H9 (cell line): ENCODE data around the gene MAP1S. TPM values are rescaled to one million over a fixed set of nuclear protein-coding genes. Genes with fewer than 3 reads are reported as not detected.

Experiments
- DNase-seq: peaks from one replicate; pipeline ENCODE4 v3.0.0-alpha.2; 2017
- H2AFZ ChIP-seq: one replicate; pipeline ENCODE4 v1.6.1; 2013; ENCODE audit warnings: mild to moderate bottlenecking, low read length, control low read depth, moderate library complexity
- H2AK5ac ChIP-seq: 2 replicates; pipeline ENCODE4 v1.6.1; 2013; ENCODE audit warnings: low read length, control low read depth, mixed read lengths; ENCODE audit not compliant: insufficient read length
- H2BK120ac ChIP-seq: one replicate; pipeline ENCODE4 v1.6.1; 2013; ENCODE audit warnings: low read depth, mild to moderate bottlenecking, low read length, control low read depth, inconsistent platforms; ENCODE audit not compliant: poor library complexity, severe bottlenecking
- H2BK12ac ChIP-seq: 2 replicates; pipeline ENCODE4 v1.6.1; 2013; ENCODE audit warnings: low read length, control low read depth, mixed read lengths, low read depth; ENCODE audit not compliant: insufficient read length
- H2BK15ac ChIP-seq: 2 replicates; pipeline ENCODE4 v1.6.1; 2013; ENCODE audit warnings: low read depth, low read length, control low read depth
- H2BK20ac ChIP-seq: one replicate; pipeline ENCODE4 v1.6.1; 2013; ENCODE audit warnings: low read depth, mild to moderate bottlenecking, low read length, control low read depth, inconsistent platforms; ENCODE audit not compliant: poor library complexity, severe bottlenecking
- H2BK5ac ChIP-seq: 2 replicates; pipeline ENCODE4 v1.6.1; 2013; ENCODE audit warnings: low read length, control low read depth, mixed read lengths; ENCODE audit not compliant: insufficient read length
- H3K14ac ChIP-seq: 2 replicates; pipeline ENCODE4 v1.6.1; 2013; ENCODE audit warnings: low read length, control low read depth; ENCODE audit not compliant: insufficient read depth
- H3K18ac ChIP-seq: 2 replicates; pipeline ENCODE4 v1.6.1; 2013; ENCODE audit warnings: low read depth, mild to moderate bottlenecking, mixed read lengths, low read length, control low read depth; ENCODE audit not compliant: insufficient read length
- H3K23ac ChIP-seq: 2 replicates; pipeline ENCODE4 v1.6.1; 2013; ENCODE audit warnings: low read length, control low read depth, mixed read lengths, low read depth; ENCODE audit not compliant: insufficient read length
- H3K23me2 ChIP-seq: 2 replicates; pipeline ENCODE4 v1.6.1; 2013; ENCODE audit warnings: low read depth, mild to moderate bottlenecking, mixed read lengths, low read length, control low read depth; ENCODE audit not compliant: insufficient read length, poor library complexity, severe bottlenecking
- H3K27ac ChIP-seq: 2 replicates; pipeline ENCODE4 v1.5.1; 2013; ENCODE audit warnings: low read length, control low read depth, mixed read lengths, low read depth; ENCODE audit not compliant: insufficient read length
- H3K27me3 ChIP-seq: 2 replicates; pipeline ENCODE4 v1.6.1; 2013; ENCODE audit warnings: low read length, control low read depth, inconsistent platforms; ENCODE audit not compliant: insufficient read depth
- H3K4ac ChIP-seq: 2 replicates; pipeline ENCODE4 v1.6.1; 2013; ENCODE audit warnings: low read depth, mild to moderate bottlenecking, control low read depth, inconsistent platforms, low read length, moderate library complexity
- H3K4me1 ChIP-seq: 2 replicates; pipeline ENCODE4 v1.6.1; 2013; ENCODE audit warnings: low read length, control low read depth, inconsistent platforms; ENCODE audit not compliant: insufficient read depth
- H3K4me2 ChIP-seq: 2 replicates; pipeline ENCODE4 v1.6.1; 2013; ENCODE audit warnings: low read length, control low read depth, mixed read lengths; ENCODE audit not compliant: insufficient read length, insufficient read depth
- H3K56ac ChIP-seq: 2 replicates; pipeline ENCODE4 v1.6.1; 2013; ENCODE audit warnings: low read depth, mild to moderate bottlenecking, mixed read lengths, low read length, control low read depth; ENCODE audit not compliant: insufficient read length
- H3K79me1 ChIP-seq: 2 replicates; pipeline ENCODE4 v1.6.1; 2013; ENCODE audit warnings: low read depth, mild to moderate bottlenecking, moderate library complexity, low read length, control low read depth, inconsistent platforms; ENCODE audit not compliant: insufficient read depth, poor library complexity, severe bottlenecking
- H3K79me2 ChIP-seq: 2 replicates; pipeline ENCODE4 v1.6.1; 2013; ENCODE audit warnings: low read length, control low read depth, inconsistent platforms; ENCODE audit not compliant: insufficient read depth
- H3K9ac ChIP-seq: 2 replicates; pipeline ENCODE4 v1.6.1; 2013; ENCODE audit warnings: low read length, control low read depth, mixed read lengths; ENCODE audit not compliant: insufficient read length; ENCODE audit errors: extremely low read depth
- H3K9me3 ChIP-seq: one replicate; pipeline ENCODE4 v1.6.1; 2013; ENCODE audit warnings: low read depth, low read length, inconsistent platforms; ENCODE audit not compliant: control insufficient read depth
- H3T11ph ChIP-seq: one replicate; pipeline ENCODE4 v1.6.1; 2013; ENCODE audit warnings: mild to moderate bottlenecking, low read length, control low read depth, inconsistent platforms
- H4K20me1 ChIP-seq: one replicate; pipeline ENCODE4 v1.6.1; 2013; ENCODE audit not compliant: control insufficient read depth, insufficient read length, insufficient read depth
- H4K5ac ChIP-seq: 2 replicates; pipeline ENCODE4 v1.6.1; 2013; ENCODE audit warnings: low read depth, mild to moderate bottlenecking, mixed read lengths, low read length, control low read depth; ENCODE audit not compliant: insufficient read length
- H4K8ac ChIP-seq: replicated peaks from 2 replicates; pipeline ENCODE4 v1.6.1; 2013; ENCODE audit warnings: low read length, control low read depth, mixed read lengths, low read depth; ENCODE audit not compliant: insufficient read length
- H4K91ac ChIP-seq: 2 replicates; pipeline ENCODE4 v1.6.1; 2013; ENCODE audit warnings: low read depth, mild to moderate bottlenecking, moderate library complexity, mixed read lengths, low read length, control low read depth; ENCODE audit not compliant: insufficient read length
- H3K27ac Mint-ChIP-seq, 3 experiments: 2 replicates in 2 of 3; 3 replicates in 1 of 3; pipeline ENCODE4 v1.8.0; 2020 to 2021; ENCODE audit warnings: mixed read lengths in 3 of 3, mild to moderate bottlenecking in 1 of 3, moderate library complexity in 1 of 3
- H3K27me3 Mint-ChIP-seq: 2 replicates; pipeline ENCODE4 v1.8.0; 2021; ENCODE audit warnings: low read depth, mild to moderate bottlenecking, moderate library complexity, mixed read lengths
- H3K36me3 Mint-ChIP-seq, 3 experiments: 2 replicates in 2 of 3; 3 replicates in 1 of 3; pipeline ENCODE4 v1.8.0; 2020 to 2021; ENCODE audit warnings: low read depth in 3 of 3, mixed read lengths in 3 of 3; ENCODE audit not compliant: insufficient read depth in 1 of 3
- H3K4me1 Mint-ChIP-seq, 2 experiments: 2 replicates each; pipeline ENCODE4 v1.8.0; 2020; ENCODE audit warnings: mixed read lengths in 2 of 2
- H3K4me3 Mint-ChIP-seq, 2 experiments: 2 replicates in 1 of 2; 3 replicates in 1 of 2; pipeline ENCODE4 v1.8.0; 2020 to 2021; ENCODE audit warnings: mild to moderate bottlenecking in 2 of 2, mixed read lengths in 2 of 2, moderate library complexity in 1 of 2
- H3K9me3 Mint-ChIP-seq, 2 experiments: 2 replicates in 1 of 2; 3 replicates in 1 of 2; pipeline ENCODE4 v1.8.0; 2020; ENCODE audit warnings: mild to moderate bottlenecking in 2 of 2, mixed read lengths in 2 of 2, moderate library complexity in 1 of 2
- WGBS: extraction: QIAGEN DNeasy Blood & Tissue Kit; methylation state at CpG from one replicate; pipeline ENCODE4 v1.1.7; 2013; ENCODE audit warnings: missing lambda C conversion rate, low lambda C conversion rate, mixed read lengths; ENCODE audit not compliant: insufficient read length; ENCODE audit errors: extremely low coverage; 5-methylcytosine and 5-hydroxymethylcytosine counted together
- total RNA-seq: library from RNA; stranded (reverse); gene quantifications from 2 replicates; pipeline ENCODE4 v1.2.1, GENCODE V29; 2021
- TF ChIP-seq, protein P1 (sequence below): fragments of 200-600 bp; sonication (generic); conservative IDR thresholded peaks from 3 replicates; pipeline ENCODE4 v1.8.0; 2021; ENCODE audit warnings: antibody characterized with exemption, mild to moderate bottlenecking

Gene MAP1S
- total RNA-seq, 1 experiment from 2014 or later = 160 TPM

DNA sequence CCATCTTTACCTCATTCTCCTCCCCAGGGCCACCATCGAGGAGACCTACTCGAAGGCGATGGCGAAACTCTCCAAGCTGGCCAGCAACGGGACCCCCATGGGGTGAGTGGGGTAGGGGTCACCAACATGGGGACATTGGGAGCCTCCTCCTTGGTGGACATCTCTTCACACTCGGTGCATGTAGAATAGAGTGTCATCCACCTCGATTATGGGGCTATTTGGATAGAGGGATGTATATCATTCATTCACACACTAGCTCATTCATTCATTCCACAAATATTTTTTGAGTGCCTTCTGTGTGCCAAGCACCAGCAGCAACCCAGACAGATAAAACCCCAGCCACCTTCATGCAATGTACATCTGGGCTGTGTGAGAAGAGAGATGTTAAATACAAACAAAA is 45.1 kb downstream of the MAP1S start:
- Histone ChIP-seq H2AK5ac (no peak overlapping the region), H4K91ac (no peak overlapping the region), H3K79me2 (no peaks in the 10 kb centered on the region), H4K20me1 (no peaks in the 10 kb centered on the region), H3K18ac (no peak overlapping the region), H4K5ac (no peak overlapping the region), H3K9ac (no peak overlapping the region), H3K56ac (no peak overlapping the region), H2BK12ac (no peak overlapping the region), H3K23ac (no peak overlapping the region), H3K79me1 (no peaks in the 10 kb centered on the region), H2BK120ac (no peak overlapping the region), H3K27ac (no peak overlapping the region), H3K14ac (no peak overlapping the region), H2AFZ (no peak overlapping the region), H3K4me1 (no peaks in the 10 kb centered on the region), H2BK5ac (no peak overlapping the region), H3K9me3 (no peaks in the 10 kb centered on the region), H3K4ac (no peak overlapping the region), H3T11ph (no peak overlapping the region), H2BK15ac (no peak overlapping the region), H3K4me2 (no peak overlapping the region), H3K27me3 (no peaks in the 10 kb centered on the region), H2BK20ac (no peak overlapping the region), H4K8ac (no peak overlapping the region), H3K23me2 (no peaks in the 10 kb centered on the region)
- no CpG with 5 or more reads among the region's 7 CpGs for WGBS
- Mint-ChIP-seq H3K4me1 (peaks cover 5 to 13% of the 10 kb centered on the region in 2 experiments), H3K36me3 (peaks cover 1 to 11% (median 2%) of the 10 kb centered on the region in 3 experiments; a peak in 6 of 7 replicates), H3K27me3 (no peaks in the 10 kb centered on the region), H3K4me3 (no peak overlapping the region), H3K9me3 (no peaks in the 10 kb centered on the region; a peak in 2 of 5 replicates), H3K27ac (no peak overlapping the region)
- TF ChIP-seq, protein P1, sequence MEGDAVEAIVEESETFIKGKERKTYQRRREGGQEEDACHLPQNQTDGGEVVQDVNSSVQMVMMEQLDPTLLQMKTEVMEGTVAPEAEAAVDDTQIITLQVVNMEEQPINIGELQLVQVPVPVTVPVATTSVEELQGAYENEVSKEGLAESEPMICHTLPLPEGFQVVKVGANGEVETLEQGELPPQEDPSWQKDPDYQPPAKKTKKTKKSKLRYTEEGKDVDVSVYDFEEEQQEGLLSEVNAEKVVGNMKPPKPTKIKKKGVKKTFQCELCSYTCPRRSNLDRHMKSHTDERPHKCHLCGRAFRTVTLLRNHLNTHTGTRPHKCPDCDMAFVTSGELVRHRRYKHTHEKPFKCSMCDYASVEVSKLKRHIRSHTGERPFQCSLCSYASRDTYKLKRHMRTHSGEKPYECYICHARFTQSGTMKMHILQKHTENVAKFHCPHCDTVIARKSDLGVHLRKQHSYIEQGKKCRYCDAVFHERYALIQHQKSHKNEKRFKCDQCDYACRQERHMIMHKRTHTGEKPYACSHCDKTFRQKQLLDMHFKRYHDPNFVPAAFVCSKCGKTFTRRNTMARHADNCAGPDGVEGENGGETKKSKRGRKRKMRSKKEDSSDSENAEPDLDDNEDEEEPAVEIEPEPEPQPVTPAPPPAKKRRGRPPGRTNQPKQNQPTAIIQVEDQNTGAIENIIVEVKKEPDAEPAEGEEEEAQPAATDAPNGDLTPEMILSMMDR = no peak
- no peak for DNase-seq
